H1 (cell line): ENCODE data around the gene TCF7L2. TPM values are rescaled to one million over a fixed set of nuclear protein-coding genes. Genes with fewer than 3 reads are reported as not detected.

ENCODE experiments used
- CTCF ChIA-PET: fragments of 300-600 bp; sonication (Branson Sonifier 250); formaldehyde crosslinking; loops from one replicate; lab custom pipeline; 2021; ENCODE audit not compliant: partially characterized antibody; lab: Charles Lee
- POLR2A ChIA-PET: fragments of 300-600 bp; sonication (Branson Sonifier 250); formaldehyde crosslinking; loops from one replicate; lab custom pipeline; 2021; ENCODE audit warnings: inconsistent platforms; ENCODE audit not compliant: partially characterized antibody; lab: Charles Lee
- DNase-seq, 2 experiments: peaks; one replicate each; pipeline versions ENCODE4 v3.0.0 to v3.0.0-alpha.2; 2010 to 2022; ENCODE audit warnings: low spot score in 2 of 2, low read depth in 1 of 2, mixed read lengths in 1 of 2
- FAIRE-seq: peaks from 2 replicates; lab custom pipeline; 2011; peaks lifted over from hg19 to GRCh38; lab: Jason Lieb, UNC
- H2AFZ ChIP-seq: 2 replicates; pipeline ENCODE4 v1.8.1; 2012; ENCODE audit warnings: low read length, inconsistent platforms
- H2AK5ac ChIP-seq: 2 replicates; pipeline ENCODE4 v1.6.1; 2013; ENCODE audit warnings: low read depth, low read length
- H2BK120ac ChIP-seq: replicated peaks from 2 replicates; pipeline ENCODE3; 2013; ENCODE audit warnings: low read depth, low read length, inconsistent platforms
- H2BK12ac ChIP-seq: 2 replicates; pipeline ENCODE4 v1.6.1; 2013; ENCODE audit warnings: low read depth, low read length
- H2BK15ac ChIP-seq: 2 replicates; pipeline ENCODE4 v1.6.1; 2013; ENCODE audit warnings: low read length
- H2BK20ac ChIP-seq: 2 replicates; pipeline ENCODE4 v1.6.1; 2013; ENCODE audit warnings: low read length
- H2BK5ac ChIP-seq: 2 replicates; pipeline ENCODE4 v1.6.1; 2013; ENCODE audit warnings: low read depth, low read length
- H3K14ac ChIP-seq: 2 replicates; pipeline ENCODE4 v1.6.1; 2013; ENCODE audit warnings: inconsistent platforms; ENCODE audit not compliant: insufficient read length
- H3K18ac ChIP-seq: 2 replicates; pipeline ENCODE4 v1.6.1; 2013; ENCODE audit warnings: low read length; ENCODE audit errors: extremely low read depth
- H3K23ac ChIP-seq: 2 replicates; pipeline ENCODE4 v1.6.1; 2013; ENCODE audit warnings: inconsistent platforms; ENCODE audit not compliant: insufficient read length
- H3K23me2 ChIP-seq: 2 replicates; pipeline ENCODE4 v1.6.1; 2013; ENCODE audit warnings: low read depth, low read length
- H3K27ac ChIP-seq: 2 replicates; pipeline ENCODE4 v1.6.1; 2011; ENCODE audit warnings: low read depth, low read length, inconsistent platforms
- H3K27me3 ChIP-seq, 4 experiments: replicated peaks in 1 of 4; 1 replicate in 1 of 4; 2 replicates in 3 of 4; pipeline versions ENCODE4 v1.6.1 to v1.8.1; 2011 to 2013; ENCODE audit warnings: low read length in 3 of 4, mild to moderate bottlenecking in 3 of 4, inconsistent platforms in 2 of 4, mixed read lengths in 2 of 4, moderate library complexity in 1 of 4; ENCODE audit not compliant: control insufficient read depth in 3 of 4, insufficient read depth in 3 of 4; ENCODE audit errors: extremely low read depth in 1 of 4
- H3K36me3 ChIP-seq, 4 experiments: 2 replicates each; pipeline versions ENCODE4 v1.6.1 to v1.8.1; 2011 to 2013; ENCODE audit warnings: mild to moderate bottlenecking in 4 of 4, low read length in 3 of 4, moderate library complexity in 2 of 4, control low read depth in 1 of 4, inconsistent platforms in 1 of 4; ENCODE audit not compliant: insufficient read depth in 4 of 4, control insufficient read depth in 2 of 4
- H3K4ac ChIP-seq: replicated peaks from 2 replicates; pipeline ENCODE3; 2013; ENCODE audit warnings: low read length, low read depth, mixed read lengths, inconsistent platforms; ENCODE audit not compliant: insufficient read length
- H3K4me1 ChIP-seq, 4 experiments: replicated peaks in 1 of 4; 1 replicate in 1 of 4; 2 replicates in 3 of 4; pipeline versions ENCODE4 v1.6.1 to v1.8.1; 2011 to 2013; ENCODE audit warnings: low read length in 3 of 4, inconsistent platforms in 2 of 4, mixed read lengths in 1 of 4; ENCODE audit not compliant: insufficient read depth in 4 of 4, control insufficient read depth in 3 of 4
- H3K4me2 ChIP-seq, 2 experiments: 2 replicates each; pipeline versions ENCODE4 v1.6.1 to v1.8.1; 2011 to 2013; ENCODE audit warnings: low read depth in 2 of 2, low read length in 2 of 2, control low read depth in 1 of 2, inconsistent platforms in 1 of 2, mild to moderate bottlenecking in 1 of 2; ENCODE audit not compliant: insufficient read depth in 1 of 2
- H3K4me3 ChIP-seq, 4 experiments: fragments of 200-600, 300-600 bp in 1 of 4; sonication (generic), shearing (Covaris generic), sonication (Bioruptor Twin) in 1 of 4; 2 replicates each; pipeline versions ENCODE4 v1.5.1 to v1.8.1; 2011 to 2016; ENCODE audit warnings: low read length in 4 of 4, low read depth in 3 of 4, control low read depth in 2 of 4, inconsistent platforms in 2 of 4, mild to moderate bottlenecking in 2 of 4, mixed read lengths in 1 of 4, moderate library complexity in 1 of 4; ENCODE audit not compliant: insufficient read depth in 2 of 4; ENCODE audit errors: extremely low read depth in 1 of 4
- H3K56ac ChIP-seq: replicated peaks from 2 replicates; pipeline ENCODE3; 2013; ENCODE audit warnings: low read depth, mild to moderate bottlenecking, mixed read lengths, low read length, inconsistent platforms; ENCODE audit not compliant: insufficient read length
- H3K79me1 ChIP-seq: 2 replicates; pipeline ENCODE4 v1.6.1; 2013; ENCODE audit warnings: low read depth, low read length, control low read depth
- H3K79me2 ChIP-seq, 2 experiments: 2 replicates each; pipeline versions ENCODE4 v1.6.1 to v1.8.1; 2012 to 2013; ENCODE audit warnings: low read length in 2 of 2, mild to moderate bottlenecking in 2 of 2, inconsistent platforms in 1 of 2; ENCODE audit not compliant: insufficient read depth in 2 of 2, control insufficient read depth in 1 of 2
- H3K9ac ChIP-seq, 4 experiments: replicated peaks in 1 of 4; 1 replicate in 1 of 4; 2 replicates in 3 of 4; pipeline versions ENCODE4 v1.6.1 to v1.8.1; 2011 to 2013; ENCODE audit warnings: low read depth in 3 of 4, low read length in 3 of 4, control low read depth in 2 of 4, mild to moderate bottlenecking in 2 of 4, moderate library complexity in 2 of 4, inconsistent platforms in 1 of 4; ENCODE audit errors: extremely low read depth in 1 of 4
- H3K9me3 ChIP-seq, 2 experiments: 2 replicates each; pipeline versions ENCODE4 v1.6.1 to v1.8.1; 2012 to 2013; ENCODE audit warnings: mild to moderate bottlenecking in 2 of 2, moderate library complexity in 2 of 2, control low read depth in 1 of 2, inconsistent platforms in 1 of 2, low read depth in 1 of 2, low read length in 1 of 2, mixed read lengths in 1 of 2; ENCODE audit not compliant: insufficient read depth in 2 of 2
- H4K20me1 ChIP-seq, 2 experiments: replicated peaks in 1 of 2; 2 replicates each; pipeline versions ENCODE3 to v1.8.1; 2011 to 2013; ENCODE audit warnings: inconsistent platforms in 2 of 2, low read length in 2 of 2, mild to moderate bottlenecking in 1 of 2; ENCODE audit not compliant: insufficient read depth in 2 of 2, control insufficient read depth in 1 of 2
- H4K5ac ChIP-seq: 2 replicates; pipeline ENCODE4 v1.6.1; 2013; ENCODE audit warnings: low read length, low read depth, mixed read lengths, inconsistent platforms; ENCODE audit not compliant: insufficient read length
- H4K8ac ChIP-seq: 2 replicates; pipeline ENCODE4 v1.8.0; 2013; ENCODE audit warnings: mild to moderate bottlenecking, moderate library complexity, low read length, inconsistent platforms; ENCODE audit not compliant: insufficient read depth; ENCODE audit errors: extremely low read depth
- H4K91ac ChIP-seq: replicated peaks from 2 replicates; pipeline ENCODE3; 2013; ENCODE audit warnings: low read length, mixed read lengths, inconsistent platforms; ENCODE audit not compliant: insufficient read length
- BACH1 ChIP-seq: IDR thresholded peaks from 2 replicates; pipeline ENCODE4 v1.6.1; 2012; ENCODE audit warnings: low read length, improper control_type of control experiment
- BCL11A ChIP-seq, 2 experiments: IDR thresholded peaks; one replicate each; pipeline ENCODE4 v1.6.1; 2011; ENCODE audit warnings: low read depth in 2 of 2, low read length in 2 of 2, mild to moderate bottlenecking in 2 of 2
- CEBPB ChIP-seq: IDR thresholded peaks from 2 replicates; pipeline ENCODE4 v1.6.1; 2012; ENCODE audit warnings: low read depth, low read length
- CHD2 ChIP-seq: IDR thresholded peaks from 2 replicates; pipeline ENCODE4 v1.6.1; 2012; ENCODE audit warnings: low read length, improper control_type of control experiment
- CTCF ChIP-seq, 3 experiments: IDR thresholded peaks; 1 replicate in 2 of 3; 2 replicates in 1 of 3; pipeline versions ENCODE4 v1.5.1 to v1.6.1; 2011; ENCODE audit warnings: low read length in 3 of 3, mild to moderate bottlenecking in 3 of 3, inconsistent platforms in 2 of 3, low read depth in 1 of 3, moderate library complexity in 1 of 3; ENCODE audit not compliant: insufficient read depth in 1 of 3; ENCODE audit errors: control extremely low read depth in 1 of 3
- EZH2 ChIP-seq: fragments of 200-600 bp; sonication (generic); IDR thresholded peaks from 2 replicates; pipeline ENCODE4 v1.7.1; 2012; ENCODE audit warnings: low read depth, mild to moderate bottlenecking, moderate library complexity, low read length, inconsistent platforms; ENCODE audit not compliant: severe bottlenecking
- KDM5A ChIP-seq: fragments of 200-600 bp; IDR thresholded peaks from 2 replicates; pipeline ENCODE4 v1.7.1; 2012; ENCODE audit warnings: mild to moderate bottlenecking, low read length, inconsistent platforms, mixed read lengths
- MAX ChIP-seq: IDR thresholded peaks from 2 replicates; pipeline ENCODE4 v1.6.1; 2012; ENCODE audit warnings: inconsistent platforms
- RBBP5 ChIP-seq: IDR thresholded peaks from 2 replicates; pipeline ENCODE4 v1.7.1; 2012; ENCODE audit warnings: low read depth, mild to moderate bottlenecking, inconsistent platforms, low read length, moderate library complexity, borderline replicate concordance
- SIRT6 ChIP-seq: IDR thresholded peaks from one replicate; pipeline ENCODE4 v1.7.1; 2012; ENCODE audit warnings: low read length, inconsistent platforms
- TBP ChIP-seq: IDR thresholded peaks from 2 replicates; pipeline ENCODE4 v1.6.1; 2011; ENCODE audit warnings: low read depth, low read length, improper control_type of control experiment
- TEAD4 ChIP-seq: IDR thresholded peaks from 2 replicates; pipeline ENCODE4 v1.6.1; 2012; ENCODE audit warnings: low read depth, low read length, inconsistent platforms, mixed read lengths
- WGBS, 2 experiments: shearing (Covaris generic) in 1 of 2; methylation state at CpG; one replicate each; pipeline versions ENCODE4 v1.1.6 to v1.1.7; 2013 to 2015; ENCODE audit warnings: low lambda C conversion rate in 2 of 2, mixed read lengths in 2 of 2, inconsistent platforms in 1 of 2, low coverage in 1 of 2, missing lambda C conversion rate in 1 of 2; ENCODE audit not compliant: insufficient replicate concordance in 2 of 2, insufficient coverage in 1 of 2, insufficient read length in 1 of 2; ENCODE audit errors: extremely low coverage in 1 of 2, missing lambda C conversion rate in 1 of 2; 5-methylcytosine and 5-hydroxymethylcytosine counted together
- polyA plus RNA-seq, 7 experiments: library from polyadenylated mRNA; depleted of rRNA in 3 of 7; stranded (reverse) in 5 of 7; unstranded in 2 of 7; fragments of >200 nt in 5 of 7; fragments of 200-250 nt in 2 of 7; gene quantifications; 1 replicate in 5 of 7; 2 replicates in 1 of 7; 4 replicates in 1 of 7; pipeline versions ENCODE4 v1.2.1 to v1.2.3, GENCODE V29; 2011 to 2013; ENCODE audit warnings: missing spikeins in 2 of 7, mixed read lengths in 2 of 7
- total RNA-seq: library from RNA; stranded (reverse); fragmentation: NEBNext Ultra II Directional; extraction: Animal tissue kit (Norgen Biotek cat#: 25700); gene quantifications from 2 replicates; pipeline ENCODE4 v1.2.1, GENCODE V29; 2021

Gene TCF7L2
- total and polyA plus RNA-seq, 2 of the 8 experiments (the other 6 are each of a cell fraction or from before 2014, with no cell fraction given): 33.9 to 67.3 TPM

- Histone ChIP-seq H4K91ac (no peak overlapping the region), H2BK5ac (no peak overlapping the region; the same call in 1 of the 2 replicates), H3K4me3 (no peak overlapping the region), H4K8ac (no peak overlapping the region; the same call in 1 of the 2 replicates), H3K27me3 (no peaks in the 10 kb centered on the region), H2BK20ac (no peak overlapping the region), H3K9me3 (no peaks in the 10 kb centered on the region), H3K14ac (no peak overlapping the region), H3K36me3 (peaks cover 0 to 20% (median 3%) of the 10 kb centered on the region in 4 experiments; a peak in 4 of 8 replicates), H2BK15ac (no peak overlapping the region), H3K9ac (no peak overlapping the region), H2AK5ac (no peak overlapping the region), H3K4ac (no peak overlapping the region), H4K5ac (no peak overlapping the region), H3K4me1 (peaks cover 0 to 8% (median 3%) of the 10 kb centered on the region in 4 experiments; a peak in 3 of 7 replicates), H4K20me1 (peaks cover 35% of the 10 kb centered on the region in 2 experiments), H3K79me2 (peaks cover 51 to 99% of the 10 kb centered on the region in 2 experiments), H3K79me1 (peaks cover 41% of the 10 kb centered on the region), H3K23ac (no peak overlapping the region), H3K4me2 (no peak overlapping the region), H2BK120ac (no peak overlapping the region), H2AFZ (no peak overlapping the region), H3K27ac (no peak overlapping the region), H2BK12ac (no peak overlapping the region), H3K18ac (no peak overlapping the region), H3K23me2 (no peaks in the 10 kb centered on the region), H3K56ac (no peak overlapping the region)
- WGBS, 2 experiments: 98% methylated on average over 4 of the region's 4 CpGs; no CpG with 5 or more reads in 1 of the 2 experiments
- DNase-seq: no peak
- ChIA-PET CTCF (interaction anchor here (0.9 kb wide), 1 partner anchor 61 kb away, joined by 3 read pairs; no protein-coding TSS in a partner anchor), POLR2A (interaction anchor here (0.7 to 1.4 kb wide), 2 partner anchors 13 to 360 kb away, joined by 3 to 5 read pairs; no protein-coding TSS in a partner anchor)
- no peak for FAIRE-seq
- TF ChIP-seq CHD2 (no peak), MAX (no peak), EZH2 (no peak), TBP (no peak), BCL11A (IDR thresholded peaks at IDR 0.05; ENCODE audit: low read depth in 2 of 2, low read length in 2 of 2) (no peak), RBBP5 (no peak), BACH1 (no peak), SIRT6 (no peak), KDM5A (no peak), CTCF (IDR thresholded peaks at IDR 0.05; ENCODE audit: control extremely low read depth in 1 of 3, insufficient read depth in 1 of 3, low read depth in 1 of 3, low read length in 3 of 3) (no peak), CEBPB (no peak), TEAD4 (no peak)
These were observed 49.1 kb downstream of the TCF7L2 start for GRCh38 chr10:112999102-112999501.
